Brain microvascular endothelial cell (primary cell): ENCODE measurements around the gene ASCC1.

ENCODE experiments used
- DNase-seq: peaks from one replicate; pipeline ENCODE4 v3.0.0-alpha.2; 2020
- H3K27ac ChIP-seq: fragments of 250-450 bp; sonication (Bioruptor Pico); 2 replicates; pipeline ENCODE4 v1.5.1; 2020; ENCODE audit warnings: mild to moderate bottlenecking, moderate library complexity
- H3K27me3 ChIP-seq: fragments of 250-450 bp; sonication (Bioruptor Pico); replicated peaks from 2 replicates; pipeline ENCODE4 v1.5.1; 2020; ENCODE audit warnings: mild to moderate bottlenecking
- H3K36me3 ChIP-seq: fragments of 250-450 bp; sonication (Bioruptor Pico); replicated peaks from 2 replicates; pipeline ENCODE4 v1.5.1; 2020; ENCODE audit warnings: mild to moderate bottlenecking
- H3K4me3 ChIP-seq: 2 replicates; pipeline ENCODE4 v1.5.1; 2011; ENCODE audit warnings: low read depth, mild to moderate bottlenecking, control low read depth, low read length, moderate library complexity
- in situ Hi-C: cut with HindIII; loops from 2 replicates; pipeline ENCODE4 v1.10.0; 2017; ENCODE audit warnings: low sequenced_read_pairs, low pct_ligation_motif_present
- TF ChIP-seq, protein P1 (sequence below): IDR thresholded peaks from 2 replicates; pipeline ENCODE4 v1.5.1; 2011; ENCODE audit warnings: low read depth, mild to moderate bottlenecking, moderate library complexity, low read length, control low read depth, inconsistent platforms; ENCODE audit errors: missing control alignments

ASCC1 gene

DNA sequence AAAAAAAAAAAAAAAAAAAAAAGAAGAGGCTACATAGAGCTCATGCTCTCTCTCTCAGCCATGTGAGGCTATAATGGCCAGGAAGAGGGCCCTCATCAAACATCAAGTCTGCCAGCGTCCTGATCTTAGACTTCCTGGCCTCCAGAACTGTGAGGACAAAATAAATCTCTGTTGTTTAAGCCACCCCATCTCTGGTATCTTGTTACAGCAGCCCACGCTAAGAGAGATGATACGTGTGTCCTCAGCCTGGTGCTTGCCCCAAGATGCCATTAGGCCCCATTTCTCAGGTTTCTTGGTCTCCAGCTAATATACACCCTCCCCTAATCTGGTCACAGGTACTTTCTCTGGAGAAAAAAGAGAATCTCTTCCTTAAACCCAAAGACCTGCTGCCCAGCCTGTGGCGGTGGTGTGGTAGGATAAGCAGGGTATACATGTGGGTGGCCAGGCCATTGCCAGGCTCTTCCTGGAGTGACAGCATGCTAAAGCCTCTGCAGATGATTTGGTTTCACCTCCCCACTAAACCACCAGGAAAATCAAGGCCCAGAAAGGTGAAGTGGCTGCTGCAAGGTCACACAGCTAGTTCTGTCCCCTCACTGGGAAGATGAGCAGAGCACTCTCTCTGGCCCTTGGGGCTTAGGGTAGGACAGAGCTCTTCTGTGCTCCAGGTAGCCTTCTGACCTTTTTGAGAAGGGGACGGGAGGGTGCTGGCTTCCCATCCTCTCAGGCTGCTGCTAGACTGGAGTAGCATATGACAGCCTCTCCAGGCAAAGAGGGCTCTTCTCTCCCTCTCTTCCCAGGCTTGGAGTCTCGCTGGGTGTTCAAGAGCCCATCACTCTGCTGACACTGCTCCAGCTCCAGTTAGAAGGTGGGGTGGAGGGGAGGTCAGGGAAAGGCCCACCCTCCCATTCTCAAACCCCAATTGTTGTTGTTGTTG, 133.0 kb downstream of the ASCC1 start:
- TF ChIP-seq, protein P1, sequence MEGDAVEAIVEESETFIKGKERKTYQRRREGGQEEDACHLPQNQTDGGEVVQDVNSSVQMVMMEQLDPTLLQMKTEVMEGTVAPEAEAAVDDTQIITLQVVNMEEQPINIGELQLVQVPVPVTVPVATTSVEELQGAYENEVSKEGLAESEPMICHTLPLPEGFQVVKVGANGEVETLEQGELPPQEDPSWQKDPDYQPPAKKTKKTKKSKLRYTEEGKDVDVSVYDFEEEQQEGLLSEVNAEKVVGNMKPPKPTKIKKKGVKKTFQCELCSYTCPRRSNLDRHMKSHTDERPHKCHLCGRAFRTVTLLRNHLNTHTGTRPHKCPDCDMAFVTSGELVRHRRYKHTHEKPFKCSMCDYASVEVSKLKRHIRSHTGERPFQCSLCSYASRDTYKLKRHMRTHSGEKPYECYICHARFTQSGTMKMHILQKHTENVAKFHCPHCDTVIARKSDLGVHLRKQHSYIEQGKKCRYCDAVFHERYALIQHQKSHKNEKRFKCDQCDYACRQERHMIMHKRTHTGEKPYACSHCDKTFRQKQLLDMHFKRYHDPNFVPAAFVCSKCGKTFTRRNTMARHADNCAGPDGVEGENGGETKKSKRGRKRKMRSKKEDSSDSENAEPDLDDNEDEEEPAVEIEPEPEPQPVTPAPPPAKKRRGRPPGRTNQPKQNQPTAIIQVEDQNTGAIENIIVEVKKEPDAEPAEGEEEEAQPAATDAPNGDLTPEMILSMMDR, result no peak
- H3K36me3 ChIP-seq, result no peaks in the 10 kb centered on the region
- DNase-seq, result no peak
- H3K4me3 ChIP-seq, result no peak overlapping the region
- peaks cover 17% of the 10 kb centered on the region for H3K27me3 ChIP-seq
- H3K27ac ChIP-seq, result no peak overlapping the region
- in situ Hi-C loops, result no loop called here

DNA sequence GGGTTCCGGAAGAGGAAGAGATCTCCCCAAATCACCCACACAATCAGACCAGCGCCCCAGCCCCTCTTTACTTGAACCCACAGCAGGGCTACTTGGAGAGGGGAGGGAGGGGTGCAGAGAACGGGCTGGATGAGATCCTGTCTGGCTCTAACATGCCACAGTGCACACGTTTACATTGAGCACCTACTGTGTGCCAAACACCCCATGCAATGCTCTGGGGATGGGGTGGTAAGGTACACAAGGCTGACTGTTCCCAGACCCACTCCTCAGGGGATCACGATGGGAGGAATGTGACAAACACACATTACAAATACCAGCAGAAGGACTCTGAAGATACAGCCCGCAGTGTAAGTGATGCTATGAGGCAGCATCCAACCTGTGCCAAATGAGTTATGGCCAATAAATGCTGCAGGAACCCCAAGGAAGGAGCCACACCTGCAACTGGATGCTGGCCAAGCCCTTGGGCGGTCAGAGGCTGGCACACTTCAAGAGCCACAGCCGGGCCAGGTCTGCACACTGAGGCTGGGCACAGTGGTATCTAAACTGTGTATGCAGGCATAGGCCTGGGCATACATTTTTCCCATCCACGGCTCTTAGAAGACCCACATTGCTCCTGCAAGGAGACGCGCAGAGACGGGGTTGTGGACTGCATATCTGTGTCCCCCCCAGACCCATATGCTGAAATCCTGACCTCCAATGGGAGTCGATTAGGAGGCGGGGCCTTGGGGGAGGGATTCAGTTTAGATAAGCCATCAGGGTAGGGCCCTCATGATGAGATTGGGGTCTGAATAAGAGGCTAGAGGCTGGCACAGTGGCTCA, 134.1 kb downstream of the ASCC1 start:
- H3K36me3 ChIP-seq, result no peaks in the 10 kb centered on the region

DNA sequence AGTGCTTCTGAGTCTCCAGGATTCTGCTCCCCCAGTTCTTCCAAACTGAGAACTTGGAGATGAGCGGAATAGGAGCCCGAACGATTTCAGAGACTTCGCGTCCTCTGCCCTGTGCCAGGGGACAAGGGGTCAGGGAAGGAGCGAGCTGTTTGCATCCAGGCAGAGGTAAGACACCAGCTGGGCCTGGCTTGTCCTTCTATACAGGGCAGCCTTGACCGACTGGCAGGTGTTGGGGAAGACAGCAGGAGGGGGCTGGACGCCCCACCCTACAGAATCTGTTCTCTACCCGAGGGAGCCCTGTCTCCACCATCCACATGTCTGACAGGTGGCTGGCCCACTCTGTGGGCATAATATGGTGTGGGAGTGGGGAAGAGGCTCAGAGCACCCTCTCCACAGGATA, 134.9 kb downstream of the ASCC1 start:
- Histone ChIP-seq H3K36me3 (no peaks in the 10 kb centered on the region), H3K27ac (no peak overlapping the region), H3K4me3 (no peak overlapping the region), H3K27me3 (no peaks in the 10 kb centered on the region)
- in situ Hi-C loops, result no loop called here
- DNase-seq, result no peak
- TF ChIP-seq, protein P1, result no peak

More for the DNA sequence above, 134.1 kb downstream of the ASCC1 start:
- Histone ChIP-seq H3K27ac (no peak overlapping the region), H3K4me3 (no peak overlapping the region), H3K27me3 (peaks cover 5% of the 10 kb centered on the region)
- no peak for DNase-seq
- in situ Hi-C loops, result no loop called here
- TF ChIP-seq, protein P1, result no peak

DNA sequence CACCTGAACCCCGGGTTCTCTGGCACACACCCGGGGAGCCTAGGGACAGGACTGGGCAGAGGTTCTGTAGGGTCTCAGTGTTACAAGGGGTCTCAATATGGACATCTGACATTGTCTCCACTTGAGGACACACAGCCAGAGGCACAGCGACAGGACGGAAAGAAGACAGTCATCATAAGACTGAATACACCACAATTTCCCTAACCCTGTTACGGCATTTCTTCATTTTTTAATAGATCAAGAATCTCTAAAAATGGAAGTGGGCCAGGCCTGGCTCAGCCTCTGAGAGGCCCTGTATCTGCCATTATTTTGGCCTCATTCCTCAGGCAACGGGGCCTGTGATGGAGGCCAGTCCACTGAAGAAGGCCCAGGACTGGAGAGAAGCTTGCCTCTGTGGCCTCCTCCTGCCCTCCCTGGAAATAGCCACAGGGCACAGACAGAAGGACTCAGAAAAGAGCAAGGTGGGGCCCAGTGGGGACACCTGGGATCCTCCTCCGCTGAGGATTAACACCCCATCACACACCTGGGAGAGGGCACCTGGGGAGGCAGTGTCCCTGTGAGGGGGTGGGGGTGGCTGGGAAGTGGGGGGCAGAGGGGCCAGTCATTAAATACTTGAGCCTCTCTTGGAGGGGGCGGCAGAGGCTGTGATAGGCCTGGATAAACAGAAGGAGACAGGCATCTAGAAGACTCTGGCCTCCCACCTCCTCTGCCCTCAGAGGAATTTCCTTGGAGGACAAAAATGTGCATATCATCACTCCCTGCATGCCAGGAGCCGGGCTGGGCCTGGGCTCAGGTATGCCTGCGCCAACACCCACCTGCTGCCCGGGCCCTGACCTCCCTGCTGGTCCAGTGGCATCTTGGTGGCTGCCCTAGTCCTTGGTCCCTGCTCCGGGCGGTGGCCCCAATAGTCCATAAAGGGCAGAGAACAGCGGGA, 135.8 kb downstream of the ASCC1 start:
- no peaks in the 10 kb centered on the region for H3K36me3 ChIP-seq
- no peak for DNase-seq
- in situ Hi-C loops, result no loop called here
- peaks cover 4% of the 10 kb centered on the region for H3K27me3 ChIP-seq
- no peak overlapping the region for H3K27ac ChIP-seq
- TF ChIP-seq, protein P1, result no peak
- H3K4me3 ChIP-seq, result no peak overlapping the region

DNA sequence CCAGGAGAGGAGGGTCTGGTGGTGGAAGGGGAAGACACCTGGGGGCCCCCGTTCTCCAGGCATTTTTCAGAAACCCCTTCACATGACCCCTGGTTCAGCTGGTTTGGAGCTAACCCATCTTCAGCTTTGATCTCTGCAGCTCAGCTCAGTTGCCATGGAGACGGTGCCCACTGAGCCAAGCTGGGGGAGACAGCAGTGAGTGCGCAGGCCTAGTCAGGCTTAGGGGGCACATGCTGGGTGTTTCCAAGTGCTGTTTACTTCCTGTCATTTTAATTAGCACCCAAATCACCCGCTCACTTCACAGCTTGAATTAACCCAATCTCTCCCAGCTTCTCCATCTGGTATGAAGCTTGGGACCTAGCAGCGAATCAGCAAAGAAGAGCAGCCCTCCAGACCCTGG, 136.7 kb downstream of the ASCC1 start:
- H3K4me3 ChIP-seq, result no peak overlapping the region
- no peak for DNase-seq
- H3K27me3 ChIP-seq, result peaks cover 4% of the 10 kb centered on the region
- TF ChIP-seq, protein P1, result no peak
- in situ Hi-C loops, result no loop called here
- H3K36me3 ChIP-seq, result no peaks in the 10 kb centered on the region
- no peak overlapping the region for H3K27ac ChIP-seq
